Ectodermal cell (in vitro differentiated cells): ENCODE data around the gene SPPL3.

Source experiments
- H3K27ac ChIP-seq: 2 replicates; pipeline ENCODE4 v1.7.0; 2013; ENCODE audit warnings: mild to moderate bottlenecking, low read depth, low read length; ENCODE audit not compliant: insufficient read depth, poor library complexity, severe bottlenecking
- H3K27me3 ChIP-seq: 2 replicates; pipeline ENCODE4 v1.7.0; 2013; ENCODE audit warnings: mild to moderate bottlenecking, low read length; ENCODE audit not compliant: insufficient read depth, control insufficient read depth, poor library complexity, severe bottlenecking
- H3K36me3 ChIP-seq: one replicate; pipeline ENCODE4 v1.7.0; 2013; ENCODE audit warnings: low read length; ENCODE audit not compliant: control insufficient read depth, insufficient read depth
- H3K4me1 ChIP-seq: one replicate; pipeline ENCODE4 v1.7.0; 2013; ENCODE audit warnings: low read length; ENCODE audit not compliant: control insufficient read depth, insufficient read depth
- H3K4me3 ChIP-seq: 2 replicates; pipeline ENCODE4 v1.7.0; 2013; ENCODE audit warnings: low read depth, low read length, control low read depth; ENCODE audit not compliant: insufficient read depth
- H3K9me3 ChIP-seq: 2 replicates; pipeline ENCODE4 v1.7.0; 2013; ENCODE audit warnings: mild to moderate bottlenecking, low read length, moderate library complexity; ENCODE audit not compliant: control insufficient read depth
- WGBS, 2 experiments: methylation state at CpG; one replicate each; pipeline ENCODE4 v1.1.7; 2013; ENCODE audit warnings: missing lambda C conversion rate in 2 of 2; 5-methylcytosine and 5-hydroxymethylcytosine counted together

The SPPL3 gene

DNA sequence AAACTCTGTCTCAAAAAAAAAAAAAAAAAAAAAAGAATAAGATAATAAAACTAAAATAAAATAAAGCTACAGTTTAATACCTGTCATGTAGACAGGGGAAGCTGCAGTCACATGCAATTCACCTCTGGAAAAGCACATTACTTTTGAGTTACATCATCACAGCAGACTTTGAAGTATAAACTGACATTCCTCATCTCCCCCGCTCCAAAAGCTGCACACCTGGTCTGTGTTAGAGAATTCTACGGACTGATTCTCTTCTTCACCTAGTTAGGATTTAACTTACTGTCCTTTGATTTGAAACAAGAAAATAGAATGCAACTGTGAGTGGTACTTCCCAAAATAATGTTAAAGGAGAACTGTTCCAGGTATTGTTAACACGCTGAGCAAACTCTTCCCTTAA, 25.1 kb downstream of the SPPL3 start:
- WGBS, 2 experiments: 95 to 99% methylated on average over 3 of the region's 3 CpGs
- no peaks in the 10 kb centered on the region for H3K36me3 ChIP-seq
- H3K27ac ChIP-seq: no peak overlapping the region
- H3K9me3 ChIP-seq: no peaks in the 10 kb centered on the region
- H3K4me1 ChIP-seq: peaks cover 3% of the 10 kb centered on the region
- H3K27me3 ChIP-seq: no peaks in the 10 kb centered on the region
- H3K4me3 ChIP-seq: no peak overlapping the region

DNA sequence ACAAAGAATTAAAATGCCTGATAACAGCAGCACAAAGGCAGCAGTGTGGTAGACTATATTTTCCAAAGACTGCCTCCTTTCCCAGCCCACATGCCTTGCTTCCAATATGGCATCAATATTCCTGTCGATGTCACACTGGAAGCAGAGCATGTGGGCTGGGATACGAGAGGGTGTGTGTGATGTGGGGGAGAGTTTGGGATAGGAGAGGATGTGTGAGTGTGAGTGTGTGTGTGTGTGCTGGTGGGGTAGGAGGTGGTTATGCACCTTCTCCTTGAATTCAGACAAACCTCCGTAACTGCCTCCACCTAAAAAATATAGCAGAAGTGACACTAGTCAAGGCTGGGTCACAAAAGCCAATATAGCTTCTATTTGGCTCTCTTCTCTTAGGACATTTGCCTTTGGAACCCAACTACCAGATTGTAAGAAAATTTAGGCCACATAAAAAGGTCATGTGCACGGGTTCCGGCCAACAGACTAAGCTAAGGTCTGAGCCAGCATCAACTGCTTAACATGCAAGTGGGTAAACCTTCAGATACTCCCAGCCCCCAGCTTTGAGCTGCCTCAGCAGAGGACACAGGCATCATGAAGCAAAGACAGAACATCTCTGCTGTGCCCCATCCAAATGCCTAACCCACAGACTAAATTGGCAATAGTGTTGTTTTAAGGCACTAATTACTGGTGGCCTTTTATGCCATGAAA, 29.5 kb downstream of the SPPL3 start:
- no peaks in the 10 kb centered on the region for H3K27me3 ChIP-seq
- H3K36me3 ChIP-seq: no peaks in the 10 kb centered on the region
- H3K9me3 ChIP-seq: no peaks in the 10 kb centered on the region
- H3K27ac ChIP-seq: no peak overlapping the region
- 92 to 93% methylated on average over 5 of the region's 5 CpGs for WGBS, 2 experiments
- no peak overlapping the region for H3K4me3 ChIP-seq
- peaks cover 3% of the 10 kb centered on the region for H3K4me1 ChIP-seq

DNA sequence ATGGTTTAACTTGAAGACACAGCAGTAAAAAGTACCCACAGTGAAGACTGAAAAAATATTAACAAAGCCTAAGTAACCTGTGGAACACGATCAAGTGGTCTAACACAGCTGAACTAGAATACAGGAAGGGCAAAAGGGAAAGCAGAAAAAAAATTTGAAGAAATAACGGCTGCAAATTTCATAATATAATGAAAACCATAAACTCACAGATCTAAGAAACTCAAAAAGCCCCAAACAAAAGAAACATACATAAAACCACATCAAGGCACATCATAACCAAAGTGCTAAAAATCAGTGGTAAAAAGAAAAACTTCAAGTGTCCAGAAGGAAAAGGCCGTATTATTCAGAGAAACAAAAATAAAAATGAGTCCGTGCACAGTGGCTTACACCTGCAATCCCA, 30.9 kb downstream of the SPPL3 start:
- no peaks in the 10 kb centered on the region for H3K36me3 ChIP-seq
- 89 to 95% methylated on average over 4 of the region's 4 CpGs for WGBS, 2 experiments
- H3K4me1 ChIP-seq: peaks cover 3% of the 10 kb centered on the region

DNA sequence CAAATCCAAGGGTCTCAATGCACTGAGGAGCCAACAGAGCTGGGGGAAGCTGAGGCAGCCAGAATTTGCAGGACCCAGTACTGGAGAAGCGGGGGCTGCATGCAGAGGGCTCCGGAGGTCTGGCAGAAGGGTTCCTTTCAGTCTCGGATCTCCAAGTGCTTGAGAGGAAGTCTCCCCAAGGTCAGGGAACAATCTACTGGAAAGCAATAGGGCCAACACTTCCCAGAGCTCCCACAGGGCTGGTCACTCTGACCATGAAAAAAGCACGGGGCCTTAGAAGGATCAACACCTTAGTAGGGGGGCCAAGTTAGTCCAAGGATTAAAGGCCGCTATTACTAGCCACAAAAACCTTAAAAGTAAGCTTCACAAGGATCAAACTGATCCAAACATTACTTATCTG, 31.7 kb downstream of the SPPL3 start:
- H3K27me3 ChIP-seq: no peaks in the 10 kb centered on the region
- no peak overlapping the region for H3K27ac ChIP-seq
- WGBS, 2 experiments: 66 to 71% methylated on average over 5 of the region's 5 CpGs
- H3K4me1 ChIP-seq: peaks cover 3% of the 10 kb centered on the region
- no peaks in the 10 kb centered on the region for H3K36me3 ChIP-seq
- no peaks in the 10 kb centered on the region for H3K9me3 ChIP-seq
- no peak overlapping the region for H3K4me3 ChIP-seq

More for the DNA sequence above, 30.9 kb downstream of the SPPL3 start:
- Histone ChIP-seq H3K27me3 (no peaks in the 10 kb centered on the region), H3K4me3 (no peak overlapping the region), H3K27ac (no peak overlapping the region), H3K9me3 (no peaks in the 10 kb centered on the region)

DNA sequence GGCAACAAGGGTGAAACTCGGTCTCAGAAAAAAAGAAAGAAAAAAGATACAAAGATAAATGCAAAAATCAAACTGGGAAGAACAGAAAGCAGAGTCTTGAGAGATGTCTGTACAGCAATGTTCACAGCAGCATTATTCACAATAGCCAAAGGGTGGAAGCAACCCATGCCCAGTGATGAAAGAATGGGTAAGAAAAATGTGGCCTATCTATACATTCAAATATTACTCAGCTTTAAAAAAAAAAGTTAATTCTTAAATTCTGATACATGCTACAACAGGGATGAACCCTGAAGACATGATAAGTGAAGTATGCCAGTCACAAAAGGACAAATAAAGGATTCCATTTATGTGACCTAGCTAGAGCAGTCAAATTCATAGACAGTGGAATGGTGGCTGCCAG, 33.7 kb downstream of the SPPL3 start:
- Histone ChIP-seq H3K36me3 (no peaks in the 10 kb centered on the region), H3K27me3 (no peaks in the 10 kb centered on the region), H3K27ac (no peak overlapping the region), H3K4me3 (no peak overlapping the region), H3K4me1 (peaks cover 2% of the 10 kb centered on the region), H3K9me3 (no peaks in the 10 kb centered on the region)
- WGBS, 2 experiments: 88 to 89% methylated on average over 1 of the region's 1 CpG

DNA sequence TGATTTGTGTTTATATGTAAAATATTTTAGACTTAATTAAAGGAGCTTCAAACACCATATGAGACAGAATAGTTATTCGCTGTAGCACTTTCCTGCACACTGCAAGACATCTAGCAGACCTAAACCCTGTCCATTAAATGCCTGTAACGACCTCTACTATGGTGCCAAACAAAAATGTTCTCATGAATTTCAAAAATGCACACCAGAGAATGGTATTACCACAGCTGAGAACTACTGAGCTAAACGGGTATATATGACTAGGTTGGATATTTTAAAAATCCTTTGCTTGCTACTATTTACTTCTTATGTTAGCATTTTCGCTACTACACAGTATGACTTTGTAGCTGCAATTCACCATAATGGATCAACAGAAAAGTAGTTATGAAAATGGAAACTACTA, 34.8 kb downstream of the SPPL3 start:
- 92 to 97% methylated on average over 3 to 4 of the region's 4 CpGs for WGBS, 2 experiments
- no peaks in the 10 kb centered on the region for H3K27me3 ChIP-seq
- H3K36me3 ChIP-seq: no peaks in the 10 kb centered on the region
- H3K4me3 ChIP-seq: no peak overlapping the region
- H3K9me3 ChIP-seq: no peaks in the 10 kb centered on the region
- no peaks in the 10 kb centered on the region for H3K4me1 ChIP-seq
- H3K27ac ChIP-seq: no peak overlapping the region

DNA sequence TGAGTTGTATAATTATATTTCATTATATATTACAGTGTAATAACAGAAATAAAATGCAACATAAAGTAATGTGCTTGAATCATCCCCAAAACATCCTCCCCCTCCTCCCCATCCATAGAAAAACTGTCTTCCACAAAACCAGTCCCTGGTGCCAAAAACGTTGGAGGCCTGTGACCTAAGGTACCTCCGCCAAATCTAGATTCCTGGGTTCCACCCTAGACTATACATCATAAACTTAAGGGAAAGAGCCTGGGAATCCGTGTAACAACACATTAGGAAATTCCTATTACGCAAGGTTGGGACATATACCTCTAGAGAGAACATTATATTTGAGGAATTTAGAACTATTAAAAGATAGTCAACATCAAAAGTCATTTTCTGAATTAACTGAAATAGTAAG, 38.0 kb downstream of the SPPL3 start:
- Histone ChIP-seq H3K4me1 (no peaks in the 10 kb centered on the region), H3K9me3 (no peaks in the 10 kb centered on the region), H3K36me3 (no peaks in the 10 kb centered on the region), H3K27me3 (no peaks in the 10 kb centered on the region), H3K27ac (no peak overlapping the region), H3K4me3 (no peak overlapping the region)
- 92 to 95% methylated on average over 3 of the region's 4 CpGs for WGBS, 2 experiments

DNA sequence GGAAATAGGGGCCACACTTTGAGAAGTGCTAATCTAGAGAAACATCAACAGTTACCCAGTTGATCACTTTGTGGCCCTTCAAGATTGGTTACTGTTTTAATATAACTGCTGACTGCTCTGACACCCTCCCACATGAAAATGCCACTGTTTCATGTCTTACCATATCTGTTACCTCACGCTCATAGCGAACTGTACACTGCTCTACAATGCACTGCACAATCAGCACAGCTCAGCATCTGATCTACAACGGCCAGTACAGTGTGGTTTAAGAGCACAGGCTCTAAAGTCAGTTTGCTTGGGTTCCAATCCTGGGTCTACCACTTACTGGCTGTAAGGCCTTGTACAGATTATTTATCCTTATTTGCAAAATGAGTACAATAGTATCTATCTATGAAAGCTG, 39.1 kb downstream of the SPPL3 start:
- 97 to 100% methylated on average over 3 of the region's 3 CpGs for WGBS, 2 experiments
- no peaks in the 10 kb centered on the region for H3K9me3 ChIP-seq
- no peaks in the 10 kb centered on the region for H3K4me1 ChIP-seq
- no peaks in the 10 kb centered on the region for H3K27me3 ChIP-seq
- H3K36me3 ChIP-seq: no peaks in the 10 kb centered on the region
- H3K27ac ChIP-seq: no peak overlapping the region
- H3K4me3 ChIP-seq: no peak overlapping the region

DNA sequence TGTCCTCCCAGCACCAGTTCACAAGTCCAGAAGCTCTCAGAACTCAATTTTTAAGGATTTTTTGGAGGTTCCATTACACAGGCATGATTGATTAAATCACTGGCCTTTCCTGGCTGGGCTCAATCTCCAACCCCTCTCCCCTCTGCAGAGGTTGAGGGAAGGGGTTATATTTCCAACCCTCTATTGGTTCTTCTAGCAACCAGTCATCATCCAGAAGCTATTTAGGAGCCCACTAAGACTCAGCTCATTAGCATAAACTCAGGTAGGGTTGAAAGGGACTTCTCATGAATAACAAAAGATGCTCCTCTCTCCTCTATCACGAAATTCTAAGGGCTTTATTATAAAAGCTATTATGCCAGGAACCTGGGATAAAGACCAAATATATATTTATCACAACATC, 41.5 kb downstream of the SPPL3 start:
- H3K36me3 ChIP-seq: no peaks in the 10 kb centered on the region
- 50% methylated on average over 1 of the region's 1 CpG; no CpG with 5 or more reads in 1 of the 2 experiments for WGBS, 2 experiments
- H3K27me3 ChIP-seq: no peaks in the 10 kb centered on the region

DNA sequence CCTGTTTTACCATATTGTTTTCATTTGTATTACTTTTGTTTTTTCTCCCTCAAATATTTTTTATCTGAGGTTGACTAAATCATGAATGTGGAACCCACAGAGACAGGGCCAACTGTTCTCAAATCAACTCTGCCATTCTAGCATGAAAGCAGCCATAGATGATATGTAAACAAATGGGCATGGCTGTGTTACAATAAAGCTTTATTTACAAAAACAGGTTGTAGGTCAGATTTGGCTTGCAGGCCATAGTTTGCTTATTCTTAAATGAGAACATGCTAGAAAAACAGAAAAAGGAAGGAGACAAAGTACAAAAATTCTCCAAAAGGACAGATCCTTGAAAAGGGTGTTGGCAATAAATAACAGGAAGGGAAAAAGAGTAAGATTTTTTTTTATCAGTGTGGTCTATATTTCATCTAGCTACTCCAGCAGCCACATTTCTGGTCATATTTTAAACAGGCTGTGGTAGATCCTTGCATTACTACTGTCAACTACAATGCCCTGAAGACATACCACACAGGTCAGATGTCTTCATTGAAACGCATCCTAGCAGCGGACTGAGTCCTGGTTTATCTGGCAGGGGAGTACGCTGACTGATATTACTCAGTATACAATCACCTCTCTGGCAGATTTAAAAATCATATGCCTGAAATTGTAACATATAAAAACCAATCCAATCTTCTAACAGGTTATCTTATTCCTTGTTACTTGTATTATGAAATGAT, 42.9 kb downstream of the SPPL3 start:
- H3K9me3 ChIP-seq: no peaks in the 10 kb centered on the region
- 86 to 97% methylated on average over 3 of the region's 3 CpGs for WGBS, 2 experiments
- no peaks in the 10 kb centered on the region for H3K36me3 ChIP-seq
- no peaks in the 10 kb centered on the region for H3K4me1 ChIP-seq
- H3K27ac ChIP-seq: no peak overlapping the region
- H3K4me3 ChIP-seq: no peak overlapping the region
- H3K27me3 ChIP-seq: no peaks in the 10 kb centered on the region

More for the DNA sequence above, 41.5 kb downstream of the SPPL3 start:
- Histone ChIP-seq H3K27ac (no peak overlapping the region), H3K9me3 (no peaks in the 10 kb centered on the region), H3K4me1 (no peaks in the 10 kb centered on the region), H3K4me3 (no peak overlapping the region)
